ENCODE results near the gene MRGPRD.

Gene MRGPRD

DNA sequence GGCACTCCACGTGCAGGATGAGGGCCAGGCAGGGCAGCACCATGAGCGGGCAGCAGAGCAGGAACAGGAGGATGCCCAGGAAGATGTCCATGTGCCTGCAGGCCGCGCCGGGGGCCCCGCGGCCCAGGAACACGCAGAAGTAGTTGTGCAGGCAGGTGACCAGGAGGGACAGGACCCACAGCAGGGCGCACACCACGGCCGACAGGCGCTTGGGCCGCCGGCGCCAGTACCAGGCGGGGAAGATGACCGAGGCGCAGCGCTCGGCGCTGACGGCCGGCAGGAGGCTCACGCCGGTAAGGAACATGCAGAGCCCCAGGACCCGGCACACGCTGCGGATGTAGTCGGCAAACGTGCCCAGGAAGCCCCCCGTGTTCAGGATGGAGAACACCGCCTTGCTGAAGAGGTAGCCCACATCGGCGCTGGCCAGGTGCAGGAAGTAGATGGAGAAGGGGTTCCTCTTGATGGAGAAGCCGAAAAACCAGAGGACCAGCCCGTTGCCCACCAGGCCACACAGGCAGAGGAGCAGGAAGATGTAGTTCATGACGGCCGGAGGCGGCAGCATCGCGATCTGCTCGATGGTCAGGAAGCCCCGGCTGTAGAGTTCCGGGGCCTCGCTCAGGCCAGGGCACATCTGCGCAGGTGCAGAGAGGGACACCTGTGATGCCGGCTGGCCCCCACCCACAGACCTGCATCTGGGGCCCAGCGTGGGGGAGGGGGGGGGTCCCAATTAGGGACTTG lies 25.0 kb upstream of the MRGPRD start:
- peak; percentile 68 for DNase-seq (ENCODE audit: low spot score)
- H3K4me3 ChIP-seq = no peak overlapping the region
- TF ChIP-seq, protein P1, sequence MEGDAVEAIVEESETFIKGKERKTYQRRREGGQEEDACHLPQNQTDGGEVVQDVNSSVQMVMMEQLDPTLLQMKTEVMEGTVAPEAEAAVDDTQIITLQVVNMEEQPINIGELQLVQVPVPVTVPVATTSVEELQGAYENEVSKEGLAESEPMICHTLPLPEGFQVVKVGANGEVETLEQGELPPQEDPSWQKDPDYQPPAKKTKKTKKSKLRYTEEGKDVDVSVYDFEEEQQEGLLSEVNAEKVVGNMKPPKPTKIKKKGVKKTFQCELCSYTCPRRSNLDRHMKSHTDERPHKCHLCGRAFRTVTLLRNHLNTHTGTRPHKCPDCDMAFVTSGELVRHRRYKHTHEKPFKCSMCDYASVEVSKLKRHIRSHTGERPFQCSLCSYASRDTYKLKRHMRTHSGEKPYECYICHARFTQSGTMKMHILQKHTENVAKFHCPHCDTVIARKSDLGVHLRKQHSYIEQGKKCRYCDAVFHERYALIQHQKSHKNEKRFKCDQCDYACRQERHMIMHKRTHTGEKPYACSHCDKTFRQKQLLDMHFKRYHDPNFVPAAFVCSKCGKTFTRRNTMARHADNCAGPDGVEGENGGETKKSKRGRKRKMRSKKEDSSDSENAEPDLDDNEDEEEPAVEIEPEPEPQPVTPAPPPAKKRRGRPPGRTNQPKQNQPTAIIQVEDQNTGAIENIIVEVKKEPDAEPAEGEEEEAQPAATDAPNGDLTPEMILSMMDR (IDR thresholded peaks at IDR 0.05) = no peak
- peak overlapping the region in 1 of 2 donors; percentile 88 for H3K27ac ChIP-seq

DNA sequence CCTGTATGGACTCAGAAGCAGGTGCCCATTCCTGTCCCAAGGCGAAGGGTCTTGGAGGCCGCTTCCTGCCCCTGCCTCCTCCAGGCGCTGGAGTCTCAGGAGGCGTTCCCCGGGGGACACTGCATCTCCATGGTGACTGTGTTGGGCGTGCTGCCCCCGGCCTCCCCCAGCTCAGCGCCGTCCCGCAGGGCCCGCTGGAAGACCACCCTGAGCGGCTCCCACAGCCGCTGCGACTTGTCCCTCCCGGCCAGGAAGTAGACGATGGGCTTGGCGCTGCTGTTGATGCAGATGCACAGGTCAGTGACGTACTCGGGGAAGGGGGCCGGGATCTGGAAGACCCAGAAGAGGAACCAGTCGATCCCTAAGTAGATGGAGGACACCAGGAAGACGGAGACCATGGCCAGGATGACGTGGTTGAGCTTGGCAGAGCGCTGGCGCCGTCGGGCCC lies 24.4 kb upstream of the MRGPRD start:
- H3K27ac ChIP-seq = peak overlapping the region; percentile 30 to 88
- TF ChIP-seq, protein P1 (IDR thresholded peaks at IDR 0.05) = no peak
- peak; percentile 61 for DNase-seq (ENCODE audit: low spot score)

DNA sequence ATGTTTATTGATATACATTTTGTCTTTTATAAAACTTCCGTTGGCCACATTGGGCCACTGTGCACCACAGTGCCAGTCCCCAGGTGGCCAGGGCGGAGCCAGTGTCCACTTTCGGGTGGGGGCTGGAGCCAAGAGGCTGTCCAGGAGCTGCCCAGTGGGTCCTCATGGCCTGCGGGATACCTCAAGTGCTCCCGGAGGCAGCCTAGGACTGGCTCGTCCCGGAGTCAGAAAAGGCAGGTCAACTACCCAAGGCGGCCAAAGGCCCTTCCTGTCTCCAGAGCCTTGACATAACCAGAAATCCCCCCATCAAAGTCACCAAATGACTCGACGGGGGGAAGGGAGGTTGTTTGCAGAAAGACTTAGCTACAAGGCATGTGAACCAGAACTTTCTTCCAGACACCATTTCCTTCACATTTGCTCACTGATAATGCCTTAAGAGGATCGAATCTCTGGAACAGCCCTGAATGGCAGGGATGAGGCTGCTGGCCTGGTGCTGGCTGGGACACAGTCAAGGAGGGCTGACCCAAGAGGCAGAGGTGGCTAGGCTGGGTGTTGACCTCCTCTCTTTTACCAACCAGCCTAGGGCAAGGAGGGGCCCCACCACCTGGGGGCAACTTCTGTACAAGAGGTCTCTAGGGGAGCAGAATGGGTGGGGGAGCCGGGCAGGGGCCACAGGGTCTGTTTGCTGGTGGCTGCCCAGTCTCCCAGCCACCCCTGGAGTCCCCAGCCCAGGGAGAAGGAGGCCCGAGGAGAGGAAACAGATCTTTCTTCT lies 23.8 kb upstream of the MRGPRD start:
- peak overlapping the region; percentile 30 to 88 for H3K27ac ChIP-seq
- TF ChIP-seq, protein P1 (IDR thresholded peaks at IDR 0.05) = no peak
- peak; percentile 50 for DNase-seq (ENCODE audit: low spot score)

More for the DNA sequence above, 24.4 kb upstream of the MRGPRD start:
- H3K4me3 ChIP-seq = no peak overlapping the region

DNA sequence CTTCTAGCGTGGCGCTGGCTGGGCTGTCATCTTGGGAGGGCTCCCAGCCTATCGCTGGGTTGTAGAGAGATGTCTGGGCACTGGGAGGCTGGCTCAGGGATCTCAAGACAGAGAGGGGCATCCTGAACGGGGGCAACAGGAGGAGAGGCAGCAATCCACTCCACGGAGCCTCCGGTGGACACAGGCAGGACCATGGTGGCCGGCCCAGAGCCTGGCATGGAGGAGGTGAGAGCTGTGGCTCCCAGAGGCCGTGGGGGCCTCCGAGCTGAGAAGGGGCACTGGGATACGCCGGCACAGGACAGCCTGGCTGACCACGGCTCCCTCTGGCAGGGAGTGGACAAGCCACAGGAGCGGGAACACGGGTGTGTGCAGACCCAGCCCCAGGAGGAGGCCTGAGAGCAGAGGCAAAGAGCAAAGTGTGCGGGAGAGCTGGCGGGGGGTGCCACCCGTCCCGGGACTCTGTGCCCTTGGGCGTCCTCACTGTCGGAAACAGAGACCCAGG lies 23.1 kb upstream of the MRGPRD start:
- Histone ChIP-seq H3K27ac (peak overlapping the region; percentile 87 to 88), H3K4me3 (no peak overlapping the region)
- peak; percentile 66 for DNase-seq (ENCODE audit: low spot score)
- TF ChIP-seq, protein P1 (IDR thresholded peaks at IDR 0.05) = no peak

More for the DNA sequence above, 23.8 kb upstream of the MRGPRD start:
- no peak overlapping the region for H3K4me3 ChIP-seq

DNA sequence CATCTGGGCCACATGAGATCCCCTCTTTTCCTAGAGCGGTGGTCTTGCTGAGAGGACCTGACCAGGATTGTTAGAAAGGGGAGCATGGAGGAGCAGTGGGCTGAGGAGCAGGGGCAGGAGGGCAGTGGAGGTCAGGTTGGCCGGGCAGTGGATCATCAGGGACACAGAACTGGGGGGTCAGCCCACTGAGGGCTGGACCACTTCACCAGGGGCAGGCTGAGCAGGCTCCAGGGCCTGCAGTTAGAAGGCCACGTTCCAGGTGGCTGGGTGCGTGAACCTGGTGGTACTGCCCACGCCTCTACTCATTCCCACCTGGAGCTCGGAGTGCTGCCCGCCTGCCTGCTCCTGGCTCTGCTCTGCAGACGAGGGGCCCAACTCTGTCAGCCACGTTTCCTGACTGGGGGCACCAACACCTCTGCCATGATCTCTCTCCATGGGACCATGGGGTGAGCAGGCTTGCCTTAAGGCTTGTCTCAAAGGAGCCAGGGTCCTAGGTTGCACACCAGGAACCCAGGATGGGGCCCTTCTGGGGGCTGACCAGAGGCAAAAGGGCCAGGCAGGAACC lies 22.6 kb upstream of the MRGPRD start:
- H3K4me3 ChIP-seq = no peak overlapping the region
- peak overlapping the region; percentile 87 to 88 for H3K27ac ChIP-seq
- TF ChIP-seq, protein P1 (IDR thresholded peaks at IDR 0.05) = no peak
- peak; percentile 71 for DNase-seq (ENCODE audit: low spot score)

DNA sequence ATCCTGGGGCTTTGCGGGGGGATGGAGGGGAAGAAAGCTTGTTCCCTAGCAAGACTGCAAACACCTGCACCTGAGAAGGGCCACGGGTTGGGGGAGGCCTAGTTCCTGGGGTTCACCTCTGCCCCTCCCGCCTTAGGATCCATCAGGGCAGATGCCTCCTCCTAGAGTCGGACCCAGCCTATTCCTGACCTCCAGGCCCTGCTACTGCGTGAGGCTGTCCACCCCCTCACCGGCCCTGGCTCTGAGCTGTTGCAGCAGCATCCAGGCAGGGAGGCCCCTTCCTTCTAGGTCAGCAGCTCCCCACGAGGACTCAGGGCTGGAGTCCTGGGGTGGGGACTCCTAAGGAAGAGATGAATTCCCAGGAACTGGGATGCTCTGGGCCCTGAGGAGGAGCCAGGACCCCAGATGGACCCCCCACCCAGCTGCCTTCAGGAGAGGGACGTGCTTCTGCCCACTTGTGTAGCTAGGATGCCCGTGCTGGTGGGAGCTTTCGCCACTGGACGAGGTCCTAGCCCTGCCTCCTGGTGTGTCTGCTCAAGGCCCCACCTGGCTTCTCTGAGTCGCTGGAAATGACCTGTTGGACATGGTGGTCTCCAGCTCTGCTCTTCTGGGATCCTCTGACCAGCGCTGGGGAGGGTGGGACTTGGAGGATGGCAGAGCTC lies 21.9 kb upstream of the MRGPRD start:
- no peak for DNase-seq (ENCODE audit: low spot score)
- Histone ChIP-seq H3K4me3 (no peak overlapping the region), H3K27ac (peak overlapping the region; percentile 87 to 88)
- TF ChIP-seq, protein P1 (IDR thresholded peaks at IDR 0.05) = no peak

Data from coronary artery (tissue), 2 donors.